H1 (cell line): ENCODE measurements around the gene USH2A. TPM values are rescaled to one million over a fixed set of nuclear protein-coding genes. Genes with fewer than 3 reads are reported as not detected.

Experiments used
- CTCF ChIA-PET: fragments of 300-600 bp; sonication (Branson Sonifier 250); formaldehyde crosslinking; loops from one replicate; lab custom pipeline; 2021; ENCODE audit not compliant: partially characterized antibody; lab: Charles Lee
- POLR2A ChIA-PET: fragments of 300-600 bp; sonication (Branson Sonifier 250); formaldehyde crosslinking; loops from one replicate; lab custom pipeline; 2021; ENCODE audit warnings: inconsistent platforms; ENCODE audit not compliant: partially characterized antibody; lab: Charles Lee
- DNase-seq, 2 experiments: peaks; one replicate each; pipeline versions ENCODE4 v3.0.0 to v3.0.0-alpha.2; 2010 to 2022; ENCODE audit warnings: low spot score in 2 of 2, low read depth in 1 of 2, mixed read lengths in 1 of 2
- FAIRE-seq: peaks from 2 replicates; lab custom pipeline; 2011; peaks lifted over from hg19 to GRCh38; lab: Jason Lieb, UNC
- H2AFZ ChIP-seq: 2 replicates; pipeline ENCODE4 v1.8.1; 2012; ENCODE audit warnings: low read length, inconsistent platforms
- H2AK5ac ChIP-seq: 2 replicates; pipeline ENCODE4 v1.6.1; 2013; ENCODE audit warnings: low read depth, low read length
- H2BK120ac ChIP-seq: replicated peaks from 2 replicates; pipeline ENCODE3; 2013; ENCODE audit warnings: low read depth, low read length, inconsistent platforms
- H2BK12ac ChIP-seq: 2 replicates; pipeline ENCODE4 v1.6.1; 2013; ENCODE audit warnings: low read depth, low read length
- H2BK15ac ChIP-seq: 2 replicates; pipeline ENCODE4 v1.6.1; 2013; ENCODE audit warnings: low read length
- H2BK20ac ChIP-seq: 2 replicates; pipeline ENCODE4 v1.6.1; 2013; ENCODE audit warnings: low read length
- H2BK5ac ChIP-seq: 2 replicates; pipeline ENCODE4 v1.6.1; 2013; ENCODE audit warnings: low read depth, low read length
- H3K14ac ChIP-seq: 2 replicates; pipeline ENCODE4 v1.6.1; 2013; ENCODE audit warnings: inconsistent platforms; ENCODE audit not compliant: insufficient read length
- H3K18ac ChIP-seq: 2 replicates; pipeline ENCODE4 v1.6.1; 2013; ENCODE audit warnings: low read length; ENCODE audit errors: extremely low read depth
- H3K23ac ChIP-seq: 2 replicates; pipeline ENCODE4 v1.6.1; 2013; ENCODE audit warnings: inconsistent platforms; ENCODE audit not compliant: insufficient read length
- H3K23me2 ChIP-seq: 2 replicates; pipeline ENCODE4 v1.6.1; 2013; ENCODE audit warnings: low read depth, low read length
- H3K27ac ChIP-seq: 2 replicates; pipeline ENCODE4 v1.6.1; 2011; ENCODE audit warnings: low read depth, low read length, inconsistent platforms
- H3K27me3 ChIP-seq, 4 experiments: replicated peaks in 1 of 4; 1 replicate in 1 of 4; 2 replicates in 3 of 4; pipeline versions ENCODE4 v1.6.1 to v1.8.1; 2011 to 2013; ENCODE audit warnings: low read length in 3 of 4, mild to moderate bottlenecking in 3 of 4, inconsistent platforms in 2 of 4, mixed read lengths in 2 of 4, moderate library complexity in 1 of 4; ENCODE audit not compliant: control insufficient read depth in 3 of 4, insufficient read depth in 3 of 4; ENCODE audit errors: extremely low read depth in 1 of 4
- H3K36me3 ChIP-seq, 4 experiments: 2 replicates each; pipeline versions ENCODE4 v1.6.1 to v1.8.1; 2011 to 2013; ENCODE audit warnings: mild to moderate bottlenecking in 4 of 4, low read length in 3 of 4, moderate library complexity in 2 of 4, control low read depth in 1 of 4, inconsistent platforms in 1 of 4; ENCODE audit not compliant: insufficient read depth in 4 of 4, control insufficient read depth in 2 of 4
- H3K4ac ChIP-seq: replicated peaks from 2 replicates; pipeline ENCODE3; 2013; ENCODE audit warnings: low read length, low read depth, mixed read lengths, inconsistent platforms; ENCODE audit not compliant: insufficient read length
- H3K4me1 ChIP-seq, 4 experiments: replicated peaks in 1 of 4; 1 replicate in 1 of 4; 2 replicates in 3 of 4; pipeline versions ENCODE4 v1.6.1 to v1.8.1; 2011 to 2013; ENCODE audit warnings: low read length in 3 of 4, inconsistent platforms in 2 of 4, mixed read lengths in 1 of 4; ENCODE audit not compliant: insufficient read depth in 4 of 4, control insufficient read depth in 3 of 4
- H3K4me2 ChIP-seq, 2 experiments: 2 replicates each; pipeline versions ENCODE4 v1.6.1 to v1.8.1; 2011 to 2013; ENCODE audit warnings: low read depth in 2 of 2, low read length in 2 of 2, control low read depth in 1 of 2, inconsistent platforms in 1 of 2, mild to moderate bottlenecking in 1 of 2; ENCODE audit not compliant: insufficient read depth in 1 of 2
- H3K4me3 ChIP-seq, 4 experiments: fragments of 200-600, 300-600 bp in 1 of 4; sonication (generic), shearing (Covaris generic), sonication (Bioruptor Twin) in 1 of 4; 2 replicates each; pipeline versions ENCODE4 v1.5.1 to v1.8.1; 2011 to 2016; ENCODE audit warnings: low read length in 4 of 4, low read depth in 3 of 4, control low read depth in 2 of 4, inconsistent platforms in 2 of 4, mild to moderate bottlenecking in 2 of 4, mixed read lengths in 1 of 4, moderate library complexity in 1 of 4; ENCODE audit not compliant: insufficient read depth in 2 of 4; ENCODE audit errors: extremely low read depth in 1 of 4
- H3K56ac ChIP-seq: replicated peaks from 2 replicates; pipeline ENCODE3; 2013; ENCODE audit warnings: low read depth, mild to moderate bottlenecking, mixed read lengths, low read length, inconsistent platforms; ENCODE audit not compliant: insufficient read length
- H3K79me1 ChIP-seq: 2 replicates; pipeline ENCODE4 v1.6.1; 2013; ENCODE audit warnings: low read depth, low read length, control low read depth
- H3K79me2 ChIP-seq, 2 experiments: 2 replicates each; pipeline versions ENCODE4 v1.6.1 to v1.8.1; 2012 to 2013; ENCODE audit warnings: low read length in 2 of 2, mild to moderate bottlenecking in 2 of 2, inconsistent platforms in 1 of 2; ENCODE audit not compliant: insufficient read depth in 2 of 2, control insufficient read depth in 1 of 2
- H3K9ac ChIP-seq, 4 experiments: replicated peaks in 1 of 4; 1 replicate in 1 of 4; 2 replicates in 3 of 4; pipeline versions ENCODE4 v1.6.1 to v1.8.1; 2011 to 2013; ENCODE audit warnings: low read depth in 3 of 4, low read length in 3 of 4, control low read depth in 2 of 4, mild to moderate bottlenecking in 2 of 4, moderate library complexity in 2 of 4, inconsistent platforms in 1 of 4; ENCODE audit errors: extremely low read depth in 1 of 4
- H3K9me3 ChIP-seq, 2 experiments: 2 replicates each; pipeline versions ENCODE4 v1.6.1 to v1.8.1; 2012 to 2013; ENCODE audit warnings: mild to moderate bottlenecking in 2 of 2, moderate library complexity in 2 of 2, control low read depth in 1 of 2, inconsistent platforms in 1 of 2, low read depth in 1 of 2, low read length in 1 of 2, mixed read lengths in 1 of 2; ENCODE audit not compliant: insufficient read depth in 2 of 2
- H4K20me1 ChIP-seq, 2 experiments: replicated peaks in 1 of 2; 2 replicates each; pipeline versions ENCODE3 to v1.8.1; 2011 to 2013; ENCODE audit warnings: inconsistent platforms in 2 of 2, low read length in 2 of 2, mild to moderate bottlenecking in 1 of 2; ENCODE audit not compliant: insufficient read depth in 2 of 2, control insufficient read depth in 1 of 2
- H4K5ac ChIP-seq: 2 replicates; pipeline ENCODE4 v1.6.1; 2013; ENCODE audit warnings: low read length, low read depth, mixed read lengths, inconsistent platforms; ENCODE audit not compliant: insufficient read length
- H4K8ac ChIP-seq: 2 replicates; pipeline ENCODE4 v1.8.0; 2013; ENCODE audit warnings: mild to moderate bottlenecking, moderate library complexity, low read length, inconsistent platforms; ENCODE audit not compliant: insufficient read depth; ENCODE audit errors: extremely low read depth
- H4K91ac ChIP-seq: replicated peaks from 2 replicates; pipeline ENCODE3; 2013; ENCODE audit warnings: low read length, mixed read lengths, inconsistent platforms; ENCODE audit not compliant: insufficient read length
- ATF3 ChIP-seq: IDR thresholded peaks from 2 replicates; pipeline ENCODE4 v1.6.1; 2011; ENCODE audit warnings: low read depth, mild to moderate bottlenecking, low read length; ENCODE audit not compliant: insufficient read depth
- BRCA1 ChIP-seq: IDR thresholded peaks from 2 replicates; pipeline ENCODE4 v1.6.1; 2012; ENCODE audit warnings: low read depth, low read length, improper control_type of control experiment
- CBX8 ChIP-seq: fragments of 300-800, 300-1000 bp; sonication (generic); IDR thresholded peaks from 2 replicates; pipeline ENCODE4 v1.7.1; 2016; ENCODE audit warnings: low read depth, low read length, borderline replicate concordance
- CEBPB ChIP-seq: IDR thresholded peaks from 2 replicates; pipeline ENCODE4 v1.6.1; 2012; ENCODE audit warnings: low read depth, low read length
- CTBP2 ChIP-seq: IDR thresholded peaks from 2 replicates; pipeline ENCODE4 v1.7.0; 2011; ENCODE audit warnings: borderline replicate concordance, mild to moderate bottlenecking, moderate library complexity, mixed read lengths, low read length; ENCODE audit not compliant: insufficient read depth, insufficient read length
- RNF2 ChIP-seq: fragments of 200-900, 300-1000 bp; sonication (generic); IDR thresholded peaks from 2 replicates; pipeline ENCODE4 v1.7.1; 2016; ENCODE audit warnings: borderline replicate concordance, low read depth, mild to moderate bottlenecking, antibody characterized with exemption, low read length; ENCODE audit not compliant: poor library complexity, severe bottlenecking; ENCODE audit errors: missing control alignments
- RXRA ChIP-seq: IDR thresholded peaks from 2 replicates; pipeline ENCODE4 v1.6.1; 2011; ENCODE audit warnings: low read depth, mild to moderate bottlenecking, low read length, moderate library complexity; ENCODE audit not compliant: insufficient read depth
- SP4 ChIP-seq: IDR thresholded peaks from 2 replicates; pipeline ENCODE4 v1.6.1; 2012; ENCODE audit warnings: low read length, inconsistent platforms
- TAF1 ChIP-seq: IDR thresholded peaks from 2 replicates; pipeline ENCODE4 v1.6.1; 2011; ENCODE audit warnings: mild to moderate bottlenecking, low read depth, low read length
- TAF7 ChIP-seq: optimal IDR thresholded peaks from 2 replicates; pipeline ENCODE3; 2011; ENCODE audit warnings: low read depth, mild to moderate bottlenecking, inconsistent platforms, low read length, moderate library complexity, borderline replicate concordance
- TCF12 ChIP-seq: IDR thresholded peaks from 2 replicates; pipeline ENCODE4 v1.6.1; 2011; ENCODE audit warnings: low read depth, mild to moderate bottlenecking, low read length
- USF2 ChIP-seq: IDR thresholded peaks from 2 replicates; pipeline ENCODE4 v1.6.1; 2011; ENCODE audit warnings: low read length, improper control_type of control experiment
- WGBS, 2 experiments: shearing (Covaris generic) in 1 of 2; methylation state at CpG; one replicate each; pipeline versions ENCODE4 v1.1.6 to v1.1.7; 2013 to 2015; ENCODE audit warnings: low lambda C conversion rate in 2 of 2, mixed read lengths in 2 of 2, inconsistent platforms in 1 of 2, low coverage in 1 of 2, missing lambda C conversion rate in 1 of 2; ENCODE audit not compliant: insufficient replicate concordance in 2 of 2, insufficient coverage in 1 of 2, insufficient read length in 1 of 2; ENCODE audit errors: extremely low coverage in 1 of 2, missing lambda C conversion rate in 1 of 2; 5-methylcytosine and 5-hydroxymethylcytosine counted together
- polyA plus RNA-seq, 7 experiments: library from polyadenylated mRNA; depleted of rRNA in 3 of 7; stranded (reverse) in 5 of 7; unstranded in 2 of 7; fragments of >200 nt in 5 of 7; fragments of 200-250 nt in 2 of 7; gene quantifications; 1 replicate in 5 of 7; 2 replicates in 1 of 7; 4 replicates in 1 of 7; pipeline versions ENCODE4 v1.2.1 to v1.2.3, GENCODE V29; 2011 to 2013; ENCODE audit warnings: missing spikeins in 2 of 7, mixed read lengths in 2 of 7
- total RNA-seq: library from RNA; stranded (reverse); fragmentation: NEBNext Ultra II Directional; extraction: Animal tissue kit (Norgen Biotek cat#: 25700); gene quantifications from 2 replicates; pipeline ENCODE4 v1.2.1, GENCODE V29; 2021

The USH2A gene
- total and polyA plus RNA-seq, 2 of the 8 experiments (the other 6 are each of a cell fraction or from before 2014, with no cell fraction given): 0.02 to 0.17 TPM

- Histone ChIP-seq H3K23ac (no peak overlapping the region), H3K9ac (no peak overlapping the region), H4K20me1 (no peaks in the 10 kb centered on the region), H3K27ac (no peak overlapping the region), H2BK120ac (no peak overlapping the region), H3K4ac (no peak overlapping the region), H3K14ac (no peak overlapping the region), H3K18ac (no peak overlapping the region), H3K9me3 (no peaks in the 10 kb centered on the region), H2BK20ac (no peak overlapping the region), H3K56ac (no peak overlapping the region), H3K4me2 (no peak overlapping the region), H2AFZ (no peak overlapping the region), H3K79me2 (no peaks in the 10 kb centered on the region), H3K4me3 (no peak overlapping the region), H3K27me3 (no peaks in the 10 kb centered on the region), H2BK12ac (no peak overlapping the region), H3K79me1 (no peaks in the 10 kb centered on the region), H2BK5ac (no peak overlapping the region), H3K4me1 (0 out of 7 replicates have a peak, but pooled peaks cover 0 to 3% (median 0%) of the 10 kb centered on the region in 4 experiments), H3K36me3 (no peaks in the 10 kb centered on the region), H2BK15ac (no peak overlapping the region), H4K5ac (no peak overlapping the region), H4K91ac (no peak overlapping the region), H2AK5ac (no peak overlapping the region), H3K23me2 (no peaks in the 10 kb centered on the region), H4K8ac (no peak overlapping the region)
- ChIA-PET CTCF (interaction anchor here (1.0 kb wide), 1 partner anchor 50 kb away, joined by 3 read pairs; no protein-coding TSS in a partner anchor), POLR2A (interaction anchor here (0.5 kb wide), 1 partner anchor 37 kb away, joined by 3 read pairs; no protein-coding TSS in a partner anchor)
- 87% methylated on average over 1 of the region's 1 CpG; no CpG with 5 or more reads in 1 of the 2 experiments for WGBS, 2 experiments
- FAIRE-seq (no peak), DNase-seq (no peak)
- TF ChIP-seq CTBP2 (no peak), SP4 (no peak), USF2 (no peak), RNF2 (no peak), CEBPB (no peak), CBX8 (no peak), RXRA (no peak), BRCA1 (no peak), ATF3 (no peak), TAF7 (no peak), TAF1 (no peak), TCF12 (no peak)
Measured at GRCh38 chr1:215963040-215963439, 460.2 kb downstream of the USH2A start.
